ENCODE results near the gene BMPER. TPM values are rescaled to one million over a fixed set of nuclear protein-coding genes. Genes with fewer than 3 reads are reported as not detected.

The BMPER gene
- total and polyA plus RNA-seq, 2 donors from 2014 or later: 0.60 to 0.80 TPM

- Histone ChIP-seq H3K4me1 (ENCODE audit: control insufficient read depth in 2 of 3, insufficient read depth in 2 of 3, low read depth in 1 of 3, low read length in 3 of 3) (no peaks in the 10 kb centered on the region), H3K9ac (ENCODE audit: low read length in 3 of 3) (no peak overlapping the region), H3K27me3 (ENCODE audit: control insufficient read depth, insufficient read depth, low read length) (no peaks in the 10 kb centered on the region), H3K36me3 (ENCODE audit: control insufficient read depth in 2 of 3, insufficient read depth in 3 of 3, low read length in 3 of 3) (no peaks in the 10 kb centered on the region), H3K27ac (ENCODE audit: low read depth in 2 of 2, low read length in 2 of 2) (no peak overlapping the region), H3K4me3 (ENCODE audit: low read length in 3 of 3) (no peak overlapping the region), H3K9me3 (ENCODE audit: control insufficient read depth in 2 of 3, insufficient read depth in 1 of 3, low read length in 3 of 3) (no peaks in the 10 kb centered on the region)
- FAIRE-seq: no peak
- no peak for DNase-seq
- TF ChIP-seq CTCF (IDR thresholded peaks at IDR 0.05; ENCODE audit: borderline replicate concordance, extremely low read depth, insufficient read depth): no peak
- intact Hi-C loops (cut with DNase I): no loop called here
These were observed 75.9 kb downstream of the BMPER start for GRCh38 chr7:33981226-33981625.

- H3K4me3 ChIP-seq (ENCODE audit: low read length in 3 of 3): no peak overlapping the region
- intact Hi-C loops (cut with DNase I): no loop called here
- no peaks in the 10 kb centered on the region for H3K9me3 ChIP-seq (ENCODE audit: control insufficient read depth in 2 of 3, insufficient read depth in 1 of 3, low read length in 3 of 3)
- H3K27me3 ChIP-seq (ENCODE audit: control insufficient read depth, insufficient read depth, low read length): no peaks in the 10 kb centered on the region
- H3K36me3 ChIP-seq (ENCODE audit: control insufficient read depth in 2 of 3, insufficient read depth in 3 of 3, low read length in 3 of 3): no peaks in the 10 kb centered on the region
- no peak for FAIRE-seq
- no peak overlapping the region for H3K9ac ChIP-seq (ENCODE audit: low read length in 3 of 3)
- DNase-seq: no peak
- H3K4me1 ChIP-seq (ENCODE audit: control insufficient read depth in 2 of 3, insufficient read depth in 2 of 3, low read depth in 1 of 3, low read length in 3 of 3): no peaks in the 10 kb centered on the region
- TF ChIP-seq CTCF (IDR thresholded peaks at IDR 0.05; ENCODE audit: borderline replicate concordance, extremely low read depth, insufficient read depth): no peak
- H3K27ac ChIP-seq (ENCODE audit: low read depth in 2 of 2, low read length in 2 of 2): no peak overlapping the region
These were observed 76.5 kb downstream of the BMPER start for GRCh38 chr7:33981671-33982424.

GRCh38 chr7:33982425-33982786 lies 77.1 kb downstream of the BMPER start:
- FAIRE-seq (no peak), DNase-seq (peak in 1 of 5 donors; percentile 13)
- intact Hi-C loops (cut with DNase I): no loop called here
- Histone ChIP-seq H3K4me1 (ENCODE audit: control insufficient read depth in 2 of 3, insufficient read depth in 2 of 3, low read depth in 1 of 3, low read length in 3 of 3) (no peaks in the 10 kb centered on the region), H3K4me3 (ENCODE audit: low read length in 3 of 3) (no peak overlapping the region), H3K27me3 (ENCODE audit: control insufficient read depth, insufficient read depth, low read length) (no peaks in the 10 kb centered on the region), H3K9me3 (ENCODE audit: control insufficient read depth in 2 of 3, insufficient read depth in 1 of 3, low read length in 3 of 3) (no peaks in the 10 kb centered on the region), H3K36me3 (ENCODE audit: control insufficient read depth in 2 of 3, insufficient read depth in 3 of 3, low read length in 3 of 3) (no peaks in the 10 kb centered on the region), H3K9ac (ENCODE audit: low read length in 3 of 3) (no peak overlapping the region), H3K27ac (ENCODE audit: low read depth in 2 of 2, low read length in 2 of 2) (no peak overlapping the region)
- TF ChIP-seq CTCF (IDR thresholded peaks at IDR 0.05; ENCODE audit: borderline replicate concordance, extremely low read depth, insufficient read depth): no peak

- no peak for TF ChIP-seq CTCF (IDR thresholded peaks at IDR 0.05; ENCODE audit: borderline replicate concordance, extremely low read depth, insufficient read depth)
- intact Hi-C loops (cut with DNase I): no loop called here
- FAIRE-seq: no peak
These were observed 81.1 kb downstream of the BMPER start for GRCh38 chr7:33986451-33986850.

More at GRCh38 chr7:33986451-33986850, 81.1 kb downstream of the BMPER start:
- Histone ChIP-seq H3K4me1 (ENCODE audit: control insufficient read depth in 2 of 3, insufficient read depth in 2 of 3, low read depth in 1 of 3, low read length in 3 of 3) (no peaks in the 10 kb centered on the region), H3K36me3 (ENCODE audit: control insufficient read depth in 2 of 3, insufficient read depth in 3 of 3, low read length in 3 of 3) (no peaks in the 10 kb centered on the region), H3K9ac (ENCODE audit: low read length in 3 of 3) (no peak overlapping the region), H3K9me3 (ENCODE audit: control insufficient read depth in 2 of 3, insufficient read depth in 1 of 3, low read length in 3 of 3) (no peaks in the 10 kb centered on the region), H3K27ac (ENCODE audit: low read depth in 2 of 2, low read length in 2 of 2) (no peak overlapping the region), H3K4me3 (ENCODE audit: low read length in 3 of 3) (no peak overlapping the region), H3K27me3 (ENCODE audit: control insufficient read depth, insufficient read depth, low read length) (no peaks in the 10 kb centered on the region)
- no peak for DNase-seq
